Activated B cell treated with CpG ODN at 0.5 μM for 24 hours (primary cell): ENCODE measurements around the gene GPBP1L1. TPM values are rescaled to one million over a fixed set of nuclear protein-coding genes. Genes with fewer than 3 reads are reported as not detected.
"Not testable (repeated sequence)": the region's sequence is repeated elsewhere in the genome, so short reads cannot be mapped to it uniquely, and the experiment has no call there.

Experiments used
- ATAC-seq: fragments of 200-7000 bp; cut with Tn5 transposase; one replicate; pipeline ENCODE4 v1.10.0; 2021; ENCODE audit warnings: low read depth, mild to moderate bottlenecking, moderate library complexity
- CTCF ChIA-PET: fragments of 350-600 bp; sonication (Branson Sonifier 250); formaldehyde crosslinking; loops from one replicate; lab custom pipeline; 2021; ENCODE audit warnings: antibody characterized with exemption; lab: Charles Lee
- POLR2A ChIA-PET: fragments of 350-600 bp; sonication (Branson Sonifier 250); formaldehyde crosslinking; loops from one replicate; lab custom pipeline; 2021; ENCODE audit warnings: antibody characterized with exemption; lab: Charles Lee
- DNase-seq: peaks from one replicate; pipeline ENCODE4 v3.0.0; 2022
- H3K27ac Mint-ChIP-seq: one replicate; pipeline ENCODE4 v1.8.0; 2020; ENCODE audit warnings: mixed read lengths
- H3K27me3 Mint-ChIP-seq: one replicate; pipeline ENCODE4 v1.8.0; 2021; ENCODE audit warnings: mixed read lengths
- H3K36me3 Mint-ChIP-seq: one replicate; pipeline ENCODE4 v1.8.0; 2021; ENCODE audit warnings: low read depth, mixed read lengths
- H3K4me1 Mint-ChIP-seq: one replicate; pipeline ENCODE4 v1.8.0; 2021; ENCODE audit warnings: mixed read lengths
- H3K4me3 Mint-ChIP-seq: one replicate; pipeline ENCODE4 v1.8.0; 2020; ENCODE audit warnings: mild to moderate bottlenecking, mixed read lengths
- H3K9me3 Mint-ChIP-seq: one replicate; pipeline ENCODE4 v1.8.0; 2020; ENCODE audit warnings: mixed read lengths
- intact Hi-C: fragments of 100-400 bp; cut with micrococcal nuclease; formaldehyde crosslinking; loops from one replicate; pipeline ENCODE4 v1.15.1; 2024
- total RNA-seq: library from RNA; stranded (reverse); gene quantifications from 2 replicates; pipeline ENCODE4 v1.2.3, GENCODE V29; 2022
- TF ChIP-seq, protein P1 (sequence below): fragments of 200-600 bp; IDR thresholded peaks from one replicate; pipeline ENCODE4 v1.8.0; 2022; ENCODE audit warnings: antibody characterized with exemption, mild to moderate bottlenecking

GPBP1L1 gene, protein sequence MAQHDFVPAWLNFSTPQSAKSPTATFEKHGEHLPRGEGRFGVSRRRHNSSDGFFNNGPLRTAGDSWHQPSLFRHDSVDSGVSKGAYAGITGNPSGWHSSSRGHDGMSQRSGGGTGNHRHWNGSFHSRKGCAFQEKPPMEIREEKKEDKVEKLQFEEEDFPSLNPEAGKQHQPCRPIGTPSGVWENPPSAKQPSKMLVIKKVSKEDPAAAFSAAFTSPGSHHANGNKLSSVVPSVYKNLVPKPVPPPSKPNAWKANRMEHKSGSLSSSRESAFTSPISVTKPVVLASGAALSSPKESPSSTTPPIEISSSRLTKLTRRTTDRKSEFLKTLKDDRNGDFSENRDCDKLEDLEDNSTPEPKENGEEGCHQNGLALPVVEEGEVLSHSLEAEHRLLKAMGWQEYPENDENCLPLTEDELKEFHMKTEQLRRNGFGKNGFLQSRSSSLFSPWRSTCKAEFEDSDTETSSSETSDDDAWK
- total RNA-seq: 133 and 138 TPM in 2 replicates

DNA sequence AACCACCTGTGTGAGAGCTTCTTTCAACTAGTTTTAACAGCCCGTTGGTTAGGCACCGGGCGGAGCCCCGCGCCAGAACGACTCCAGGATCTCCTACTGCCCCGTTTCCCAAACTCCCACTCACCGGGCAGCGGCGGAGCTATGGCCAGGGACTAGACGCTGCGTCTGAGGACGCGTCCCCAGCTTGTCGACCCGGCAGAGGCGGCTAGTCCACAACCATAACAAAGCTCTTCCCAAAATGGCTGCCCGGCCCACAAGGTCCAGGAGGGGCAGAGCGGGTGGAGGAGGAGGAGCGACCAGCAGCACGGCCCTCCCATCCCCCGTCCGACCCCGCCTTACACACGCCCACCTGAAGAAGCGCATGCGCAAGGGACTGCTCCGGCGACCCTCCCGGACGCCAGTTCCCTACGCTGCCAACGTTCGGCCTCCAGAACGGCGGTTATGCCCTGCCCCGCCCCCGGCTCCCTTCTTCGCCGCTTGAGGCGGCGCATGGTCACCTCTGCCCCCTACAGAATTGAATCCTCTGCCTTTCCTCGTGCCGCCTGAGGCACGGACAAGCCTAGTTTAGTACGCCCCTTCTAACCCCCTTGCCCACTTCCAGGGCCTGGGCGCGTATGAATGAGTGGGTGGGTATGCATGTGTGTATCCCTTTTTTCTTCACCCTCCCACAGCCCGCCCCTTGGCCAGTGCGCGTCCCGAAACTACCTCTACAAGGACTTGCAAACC lies at the start of gene GPBP1L1:
Gene GPBP1L1, minus strand, starts transcription at position 246 of the 726 bp plus-strand sequence. CDS start 27,446 bp downstream, outside the sequence.
- peak; percentile 73 for ATAC-seq
- CTCF ChIA-PET: interaction anchor here (0.8 to 1.4 kb wide), 2 partner anchors 8 to 66 kb away, joined by 3 to 4 read pairs; no protein-coding TSS in a partner anchor
- Mint-ChIP-seq H3K27me3 (no peaks in the 10 kb centered on the region), H3K4me3 (peak within 1 kb of the TSS; percentile 99), H3K27ac (peak within 1 kb of the TSS; percentile 100), H3K36me3 (peaks cover 42% of the 10 kb centered on the region), H3K9me3 (no peaks in the 10 kb centered on the region), H3K4me1 (peaks cover 53% of the 10 kb centered on the region)
- peak; percentile 98 for DNase-seq
- POLR2A ChIA-PET: interaction anchor here (0.6 to 2.7 kb wide), 27 partner anchors 9 to 1055 kb away, joined by 3 to 31 read pairs (median 5); partner anchors contain the start of genes CCDC163, HECTD3, IPP and MMACHC
- intact Hi-C loops: loop anchor here (1.0 to 10.0 kb wide), 17 partner anchors 46 to 1654 kb away; partner anchors contain the start of genes ARMH1, BEST4, CCDC163 and HECTD3
- TF ChIP-seq, protein P1, sequence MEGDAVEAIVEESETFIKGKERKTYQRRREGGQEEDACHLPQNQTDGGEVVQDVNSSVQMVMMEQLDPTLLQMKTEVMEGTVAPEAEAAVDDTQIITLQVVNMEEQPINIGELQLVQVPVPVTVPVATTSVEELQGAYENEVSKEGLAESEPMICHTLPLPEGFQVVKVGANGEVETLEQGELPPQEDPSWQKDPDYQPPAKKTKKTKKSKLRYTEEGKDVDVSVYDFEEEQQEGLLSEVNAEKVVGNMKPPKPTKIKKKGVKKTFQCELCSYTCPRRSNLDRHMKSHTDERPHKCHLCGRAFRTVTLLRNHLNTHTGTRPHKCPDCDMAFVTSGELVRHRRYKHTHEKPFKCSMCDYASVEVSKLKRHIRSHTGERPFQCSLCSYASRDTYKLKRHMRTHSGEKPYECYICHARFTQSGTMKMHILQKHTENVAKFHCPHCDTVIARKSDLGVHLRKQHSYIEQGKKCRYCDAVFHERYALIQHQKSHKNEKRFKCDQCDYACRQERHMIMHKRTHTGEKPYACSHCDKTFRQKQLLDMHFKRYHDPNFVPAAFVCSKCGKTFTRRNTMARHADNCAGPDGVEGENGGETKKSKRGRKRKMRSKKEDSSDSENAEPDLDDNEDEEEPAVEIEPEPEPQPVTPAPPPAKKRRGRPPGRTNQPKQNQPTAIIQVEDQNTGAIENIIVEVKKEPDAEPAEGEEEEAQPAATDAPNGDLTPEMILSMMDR: no peak

DNA sequence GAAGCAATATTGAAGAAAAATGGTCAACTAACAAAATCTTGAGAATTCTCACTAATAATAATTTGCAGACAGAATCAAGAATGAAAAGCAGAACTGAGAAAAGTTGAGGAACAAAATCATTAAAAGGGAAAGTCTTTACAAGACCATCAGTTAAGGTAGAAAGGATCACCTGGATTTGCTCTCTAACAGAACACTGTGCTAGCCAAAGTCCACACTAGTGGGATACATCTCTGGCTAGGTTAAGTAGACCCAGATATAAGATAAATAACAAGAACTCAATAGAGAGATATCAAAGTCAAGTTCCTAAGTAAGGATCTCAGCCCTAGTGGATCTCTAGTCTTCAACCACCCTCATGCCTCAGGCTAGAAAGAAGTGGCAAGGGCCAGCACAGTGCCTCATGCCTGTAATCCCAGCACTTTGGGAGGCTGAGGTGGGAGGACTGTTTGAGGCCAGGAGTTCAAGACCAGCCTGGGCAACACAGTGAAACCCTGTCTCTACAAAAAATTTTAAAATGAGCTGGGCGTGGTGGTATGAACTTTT lies 44.5 kb upstream of the GPBP1L1 start:
- peaks cover 12% of the 10 kb centered on the region for H3K4me1 Mint-ChIP-seq

DNA sequence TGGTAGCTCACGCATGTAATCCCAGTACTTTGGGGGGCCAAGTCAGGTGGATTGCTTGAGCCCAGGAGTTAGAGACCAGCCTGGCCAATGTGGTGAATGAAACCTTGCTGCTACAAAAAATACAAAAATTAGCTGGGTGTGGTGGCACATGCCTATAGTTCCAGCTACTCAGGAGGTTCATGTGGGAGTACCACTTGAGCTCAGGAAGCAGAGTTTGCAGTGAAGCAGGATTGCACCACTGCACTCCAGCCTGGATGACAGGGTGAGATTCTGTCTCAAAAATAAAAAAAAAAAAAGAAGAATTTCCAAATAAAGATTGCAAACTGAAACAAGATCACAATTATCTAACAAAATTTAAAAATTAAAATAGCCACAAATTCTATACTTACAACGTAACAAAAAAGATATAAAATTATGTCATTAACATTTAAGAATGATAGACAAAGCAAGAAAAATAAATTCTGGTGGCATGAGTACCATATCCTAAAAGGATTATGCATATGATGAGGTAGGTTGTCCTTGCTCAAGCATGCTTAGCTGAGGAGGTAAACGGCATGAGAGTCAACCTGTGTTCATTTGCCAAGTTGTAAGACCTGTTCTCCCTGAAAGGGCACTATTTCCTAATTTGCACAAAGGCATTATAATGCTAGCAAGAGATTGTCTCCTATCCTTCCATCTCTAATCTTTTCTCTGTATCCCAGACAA lies 43.9 kb upstream of the GPBP1L1 start:
- Mint-ChIP-seq H3K4me3 (no peak overlapping the region), H3K4me1 (peaks cover 7% of the 10 kb centered on the region), H3K36me3 (peaks cover 8% of the 10 kb centered on the region), H3K27me3 (no peaks in the 10 kb centered on the region), H3K9me3 (no peaks in the 10 kb centered on the region), H3K27ac (no peak overlapping the region)
- TF ChIP-seq, protein P1: no peak
- POLR2A ChIA-PET: no interaction called here
- ATAC-seq: no peak
- DNase-seq: no peak
- intact Hi-C loops: loop anchor here (5.0 kb wide), 1 partner anchor 43 kb away; the partner anchor contains the start of genes GPBP1L1 and TMEM69
- CTCF ChIA-PET: no interaction called here

More for the DNA sequence above, 44.5 kb upstream of the GPBP1L1 start:
- POLR2A ChIA-PET: no interaction called here
- CTCF ChIA-PET: no interaction called here
- Mint-ChIP-seq H3K36me3 (peaks cover 8% of the 10 kb centered on the region), H3K9me3 (no peaks in the 10 kb centered on the region), H3K27me3 (no peaks in the 10 kb centered on the region), H3K27ac (no peak overlapping the region), H3K4me3 (no peak overlapping the region)
- DNase-seq (no peak), ATAC-seq (no peak)
- intact Hi-C loops: loop anchor here (5.0 kb wide), 1 partner anchor 44 kb away; the partner anchor contains the start of genes GPBP1L1 and TMEM69
- TF ChIP-seq, protein P1: no peak

DNA sequence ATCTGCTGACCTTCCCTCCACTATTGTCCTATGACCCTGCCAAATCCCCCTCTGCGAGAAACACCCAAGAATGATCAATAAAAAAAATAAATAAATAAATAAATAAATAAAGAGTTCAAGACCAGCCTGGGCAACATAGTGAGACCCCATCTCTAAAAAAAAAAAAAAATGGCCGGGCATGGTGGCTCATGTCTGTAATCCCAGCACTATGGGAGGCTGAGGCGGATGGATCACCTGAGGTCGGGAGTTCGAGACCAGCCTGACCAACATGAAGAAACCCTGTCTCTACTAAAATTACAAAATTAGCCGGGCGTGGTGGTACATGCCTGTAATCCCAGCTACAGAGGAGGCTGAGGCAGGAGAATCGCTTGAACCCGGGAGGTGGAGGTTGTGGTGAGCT lies 39.7 kb upstream of the GPBP1L1 start:
- H3K27me3 Mint-ChIP-seq, POLR2A ChIA-PET, intact Hi-C loops, H3K27ac Mint-ChIP-seq, H3K4me3 Mint-ChIP-seq, H3K4me1 Mint-ChIP-seq, H3K9me3 Mint-ChIP-seq, DNase-seq, ATAC-seq: not testable (repeated sequence)
- peaks cover 19% of the 10 kb centered on the region for H3K36me3 Mint-ChIP-seq
- CTCF ChIA-PET: interaction anchor here (1.2 kb wide), 1 partner anchor 20 kb away, joined by 3 read pairs; no protein-coding TSS in a partner anchor
